ENCODE measurements around the gene KLHL3. TPM values are rescaled to one million over a fixed set of nuclear protein-coding genes. Genes with fewer than 3 reads are reported as not detected.

KLHL3 gene
- total RNA-seq, 4 donors from 2014 or later: 11.9 to 26.7 (median 17.9) TPM

GRCh38 chr5:137603891-137604290 lies 132.0 kb downstream of the KLHL3 start:
- 92 to 100% methylated on average over 1 of the region's 1 CpG for whole genome bisulfite sequencing, 2 donors
- intact Hi-C loops (cut with DNase I): no loop called here

GRCh38 chr5:137603356-137603755 lies 132.5 kb downstream of the KLHL3 start:
- 89 to 92% methylated on average over 6 of the region's 6 CpGs for WGBS, 2 donors
- intact Hi-C loops (cut with DNase I): no loop called here

More at GRCh38 chr5:137603891-137604290, 132.0 kb downstream of the KLHL3 start:
- no peak overlapping the region for H3K4me3 ChIP-seq (replicated peaks in 1 of 3)
- H3K36me3 ChIP-seq: no peaks in the 10 kb centered on the region
- no peaks in the 10 kb centered on the region for H3K9me3 ChIP-seq
- DNase-seq: no peak
- no peaks in the 10 kb centered on the region for H3K27me3 ChIP-seq
- peaks cover 8 to 12% of the 10 kb centered on the region in 2 donors for H3K4me1 ChIP-seq
- TF ChIP-seq POLR2A (IDR thresholded peaks at IDR 0.05) (no peak), CTCF (IDR thresholded peaks at IDR 0.05) (no peak)
- H3K27ac ChIP-seq: no peak overlapping the region

GRCh38 chr5:137602721-137603273 lies 133.1 kb downstream of the KLHL3 start:
- DNase-seq: no peak
- intact Hi-C loops (cut with DNase I): no loop called here

More at GRCh38 chr5:137603356-137603755, 132.5 kb downstream of the KLHL3 start:
- Histone ChIP-seq H3K27ac (no peak overlapping the region), H3K36me3 (no peaks in the 10 kb centered on the region), H3K27me3 (no peaks in the 10 kb centered on the region), H3K9me3 (no peaks in the 10 kb centered on the region), H3K4me1 (peaks cover 8 to 12% of the 10 kb centered on the region in 2 donors), H3K4me3 (replicated peaks in 1 of 3) (no peak overlapping the region)
- DNase-seq: no peak
- TF ChIP-seq POLR2A (IDR thresholded peaks at IDR 0.05) (no peak), CTCF (IDR thresholded peaks at IDR 0.05) (no peak)

GRCh38 chr5:137600721-137601360 lies 135.0 kb downstream of the KLHL3 start:
- H3K9me3 ChIP-seq: no peaks in the 10 kb centered on the region
- no peaks in the 10 kb centered on the region for H3K27me3 ChIP-seq
- H3K4me3 ChIP-seq (replicated peaks in 1 of 3): no peak overlapping the region
- 80 to 84% methylated on average over 6 of the region's 6 CpGs for WGBS, 2 donors
- TF ChIP-seq CTCF (IDR thresholded peaks at IDR 0.05) (no peak), POLR2A (IDR thresholded peaks at IDR 0.05) (no peak)
- no peak for DNase-seq
- no peaks in the 10 kb centered on the region for H3K36me3 ChIP-seq
- H3K27ac ChIP-seq: no peak overlapping the region
- no peaks in the 10 kb centered on the region for H3K4me1 ChIP-seq
- intact Hi-C loops (cut with DNase I): no loop called here

More at GRCh38 chr5:137602721-137603273, 133.1 kb downstream of the KLHL3 start:
- H3K4me3 ChIP-seq (replicated peaks in 1 of 3): no peak overlapping the region
- H3K36me3 ChIP-seq: no peaks in the 10 kb centered on the region
- 98 to 99% methylated on average over 3 of the region's 3 CpGs for WGBS, 2 donors
- H3K4me1 ChIP-seq: peaks cover 6 to 8% of the 10 kb centered on the region in 2 donors
- H3K27ac ChIP-seq: no peak overlapping the region
- TF ChIP-seq POLR2A (IDR thresholded peaks at IDR 0.05) (no peak), CTCF (IDR thresholded peaks at IDR 0.05) (no peak)
- H3K27me3 ChIP-seq: no peaks in the 10 kb centered on the region
- H3K9me3 ChIP-seq: no peaks in the 10 kb centered on the region

GRCh38 chr5:137599457-137599856 lies 136.4 kb downstream of the KLHL3 start:
- Histone ChIP-seq H3K27me3 (no peaks in the 10 kb centered on the region), H3K9me3 (no peaks in the 10 kb centered on the region), H3K27ac (no peak overlapping the region), H3K36me3 (no peaks in the 10 kb centered on the region), H3K4me1 (no peaks in the 10 kb centered on the region), H3K4me3 (replicated peaks in 1 of 3) (no peak overlapping the region)
- WGBS, 2 donors: 76 to 96% methylated on average over 6 of the region's 6 CpGs
- DNase-seq: no peak
- no peak for TF ChIP-seq CTCF (IDR thresholded peaks at IDR 0.05)
- no peak for TF ChIP-seq POLR2A (IDR thresholded peaks at IDR 0.05)
- intact Hi-C loops (cut with DNase I): no loop called here
